Embryonic facial prominence (tissue), 1 donor: ENCODE results near the gene CHRND.

ENCODE experiments used
- DNase-seq: peaks from one replicate; pipeline ENCODE4 v3.0.0-alpha.2; 2016; ENCODE audit errors: extremely low spot score

Gene CHRND

GRCh38 chr2:232502911-232503808, 22.8 kb upstream of the CHRND start:
- no peak for DNase-seq

GRCh38 chr2:232503809-232504323, 22.1 kb upstream of the CHRND start:
- no peak for DNase-seq

- DNase-seq: no peak
Observed at GRCh38 chr2:232504438-232504837, 21.5 kb upstream of the CHRND start.

- DNase-seq: no peak
Observed at GRCh38 chr2:232505856-232506255, 20.1 kb upstream of the CHRND start.

- DNase-seq: no peak
Observed at GRCh38 chr2:232506709-232507108, 19.3 kb upstream of the CHRND start.

- DNase-seq: no peak
Observed at GRCh38 chr2:232508251-232508650, 17.7 kb upstream of the CHRND start.

GRCh38 chr2:232511336-232511890, 14.5 kb upstream of the CHRND start:
- DNase-seq: no peak

- DNase-seq: no peak
Observed at GRCh38 chr2:232512602-232513001, 13.4 kb upstream of the CHRND start.

- no peak for DNase-seq
Observed at GRCh38 chr2:232513353-232513752, 12.6 kb upstream of the CHRND start.

GRCh38 chr2:232515639-232516038, 10.3 kb upstream of the CHRND start:
- no peak for DNase-seq

- DNase-seq: no peak
Observed at GRCh38 chr2:232516551-232516950, 9.4 kb upstream of the CHRND start.

- DNase-seq: no peak
Observed at GRCh38 chr2:232518844-232519243, 7.1 kb upstream of the CHRND start.

- DNase-seq: no peak
Observed at GRCh38 chr2:232519581-232520438, 6.2 kb upstream of the CHRND start, which contains the start of gene PRSS56. PRSS56 (plus strand) TSS chr2:232520388; CDS start chr2:232520599, 211 bp downstream.

GRCh38 chr2:232520489-232520888, 5.5 kb upstream of the CHRND start:
- DNase-seq: no peak

GRCh38 chr2:232521098-232521497, 4.9 kb upstream of the CHRND start:
- no peak for DNase-seq

GRCh38 chr2:232521959-232522622, 3.9 kb upstream of the CHRND start:
- DNase-seq: no peak

GRCh38 chr2:232522623-232523401, 3.1 kb upstream of the CHRND start:
- DNase-seq: no peak

GRCh38 chr2:232523402-232523681, 2.6 kb upstream of the CHRND start:
- no peak for DNase-seq

GRCh38 chr2:232523682-232524597, 2.0 kb upstream of the CHRND start:
- no peak for DNase-seq

GRCh38 chr2:232524771-232525170, 1.2 kb upstream of the CHRND start:
- DNase-seq: no peak
